Measurements from ENCODE around the gene ZNF599. TPM values are rescaled to one million over a fixed set of nuclear protein-coding genes. Genes with fewer than 3 reads are reported as not detected.
A peak's percentile ranks its signal among the peaks of the same experiment; 100 is the strongest.

Gene ZNF599
- total and polyA plus RNA-seq, 2 of the 13 experiments (the other 11 are each of a cell fraction or from before 2014, with no cell fraction given) = 5.8 to 7.3 TPM

DNA sequence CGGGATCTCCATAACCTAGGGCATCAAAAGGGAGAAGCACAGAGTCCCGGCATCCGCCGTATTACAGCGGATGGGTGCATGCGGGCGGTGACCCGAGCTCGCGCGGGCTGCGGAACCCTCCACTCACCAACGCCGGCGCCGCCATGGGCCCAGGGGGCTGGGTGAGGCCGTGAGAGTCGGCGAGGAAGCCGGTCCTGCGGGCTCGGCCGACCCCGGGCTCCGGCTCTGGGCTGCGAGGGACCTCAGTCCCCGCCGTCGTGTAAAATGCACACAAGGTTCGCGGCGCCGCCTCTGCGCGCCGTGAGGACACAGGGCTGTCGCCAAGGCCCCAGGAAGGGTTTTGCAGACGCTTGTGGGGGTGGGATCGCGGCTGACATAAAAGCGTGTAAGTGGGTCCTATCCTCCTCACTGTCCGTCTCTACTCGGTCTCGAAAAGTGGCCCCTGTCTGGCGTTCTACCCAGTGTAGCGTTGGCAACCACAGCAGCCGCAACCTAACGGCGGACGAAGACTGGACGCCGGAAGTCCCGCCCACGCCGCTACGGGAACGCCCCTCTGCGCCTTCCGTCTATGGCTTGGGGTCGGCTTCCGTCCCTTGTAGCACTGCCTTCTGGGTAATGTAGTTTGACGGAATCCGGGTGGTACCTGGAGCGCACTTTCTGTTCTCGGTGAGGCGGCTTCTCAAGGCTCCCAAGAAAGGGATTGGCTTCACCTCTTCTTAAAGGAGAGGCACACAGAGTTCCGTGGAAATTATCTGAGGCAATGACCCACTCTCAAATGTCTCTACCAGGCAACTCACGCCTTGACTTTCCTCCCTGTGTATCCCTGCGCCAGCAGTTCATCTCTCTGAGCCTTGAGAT is at the start of gene ZNF599 (continued):
- TF ChIP-seq ZNF678 (CRISPR knock-in tag; IDR thresholded peaks at IDR 0.05) (no peak), PRMT3 (CRISPR knock-in tag; IDR thresholded peaks at IDR 0.05; ENCODE audit: borderline replicate concordance, low read depth) (no peak), SP2 (CRISPR knock-in tag; IDR thresholded peaks at IDR 0.05) (peak; percentile 95), ZNF232 (CRISPR knock-in tag; IDR thresholded peaks at IDR 0.05; ENCODE audit: borderline replicate concordance) (no peak; the same call in 1 of the 2 replicates), KMT2B (CRISPR knock-in tag; IDR thresholded peaks at IDR 0.05) (peak; percentile 76; the same call in 1 of the 2 replicates), ISL2 (CRISPR knock-in tag; IDR thresholded peaks at IDR 0.05) (0 out of 2 replicates have a peak, but pooled peaks have one; percentile 46), BORCS8-MEF2B (CRISPR knock-in tag; IDR thresholded peaks at IDR 0.05) (0 out of 2 replicates have a peak, but pooled peaks have one; percentile 36), ZNF788 (CRISPR knock-in tag; IDR thresholded peaks at IDR 0.05; ENCODE audit: borderline replicate concordance) (peak; percentile 85; the same call in 1 of the 2 replicates), ZNF550 (CRISPR knock-in tag; IDR thresholded peaks at IDR 0.05; ENCODE audit: borderline replicate concordance) (no peak), ZNF691 (CRISPR knock-in tag; IDR thresholded peaks at IDR 0.05; ENCODE audit: borderline replicate concordance, low read depth) (peak; percentile 47; the same call in 1 of the 2 replicates), YEATS4 (CRISPR knock-in tag; IDR thresholded peaks at IDR 0.05; ENCODE audit: borderline replicate concordance) (peak; percentile 72; the same call in 1 of the 2 replicates), ZNF710 (CRISPR knock-in tag; IDR thresholded peaks at IDR 0.05; ENCODE audit: borderline replicate concordance) (peak; percentile 45), PAWR (CRISPR knock-in tag; IDR thresholded peaks at IDR 0.05; ENCODE audit: borderline replicate concordance) (no peak), TMF1 (CRISPR knock-in tag; IDR thresholded peaks at IDR 0.05; ENCODE audit: low read depth) (no peak), PHF21A (CRISPR knock-in tag; IDR thresholded peaks at IDR 0.05) (no peak), BRD4 (CRISPR knock-in tag; IDR thresholded peaks at IDR 0.05) (no peak), ZNF101 (CRISPR knock-in tag; IDR thresholded peaks at IDR 0.05; ENCODE audit: borderline replicate concordance, low read depth) (0 out of 2 replicates have a peak, but pooled peaks have one; percentile 36), CHD2 (IDR thresholded peaks at IDR 0.05; ENCODE audit: low read depth, low read length) (no peak), ZNF333 (CRISPR knock-in tag; IDR thresholded peaks at IDR 0.05; ENCODE audit: borderline replicate concordance) (peak; percentile 50; the same call in 1 of the 2 replicates), THAP11 (CRISPR knock-in tag; IDR thresholded peaks at IDR 0.05) (peak; percentile 99), ZC3H13 (CRISPR knock-in tag; IDR thresholded peaks at IDR 0.05) (no peak), ZSCAN22 (CRISPR knock-in tag; IDR thresholded peaks at IDR 0.05) (no peak), AHR (CRISPR knock-in tag; IDR thresholded peaks at IDR 0.05) (no peak)
- TF ChIP-seq, protein P1, sequence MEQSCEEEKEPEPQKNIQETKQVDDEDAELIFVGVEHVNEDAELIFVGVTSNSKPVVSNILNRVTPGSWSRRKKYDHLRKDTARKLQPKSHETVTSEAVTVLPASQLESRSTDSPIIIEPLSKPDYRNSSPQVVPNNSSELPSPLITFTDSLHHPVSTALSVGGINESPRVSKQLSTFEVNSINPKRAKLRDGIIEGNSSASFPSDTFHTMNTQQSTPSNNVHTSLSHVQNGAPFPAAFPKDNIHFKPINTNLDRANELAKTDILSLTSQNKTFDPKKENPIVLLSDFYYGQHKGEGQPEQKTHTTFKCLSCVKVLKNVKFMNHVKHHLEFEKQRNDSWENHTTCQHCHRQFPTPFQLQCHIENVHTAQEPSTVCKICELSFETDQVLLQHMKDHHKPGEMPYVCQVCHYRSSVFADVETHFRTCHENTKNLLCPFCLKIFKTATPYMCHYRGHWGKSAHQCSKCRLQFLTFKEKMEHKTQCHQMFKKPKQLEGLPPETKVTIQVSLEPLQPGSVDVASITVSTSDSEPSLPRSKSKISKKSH (CRISPR knock-in tag; IDR thresholded peaks at IDR 0.05; ENCODE audit: borderline replicate concordance) = 0 out of 2 replicates have a peak, but pooled peaks have one; percentile 73
- TF ChIP-seq, protein P2, sequence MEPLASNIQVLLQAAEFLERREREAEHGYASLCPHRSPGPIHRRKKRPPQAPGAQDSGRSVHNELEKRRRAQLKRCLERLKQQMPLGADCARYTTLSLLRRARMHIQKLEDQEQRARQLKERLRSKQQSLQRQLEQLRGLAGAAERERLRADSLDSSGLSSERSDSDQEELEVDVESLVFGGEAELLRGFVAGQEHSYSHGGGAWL (CRISPR knock-in tag; IDR thresholded peaks at IDR 0.05) = 0 out of 2 replicates have a peak, but pooled peaks have one; percentile 28

Data from HepG2 (cell line).